PFSK-1 (cell line): Measurements from ENCODE around the gene ZKSCAN1. TPM values are rescaled to one million over a fixed set of nuclear protein-coding genes. Genes with fewer than 3 reads are reported as not detected.

Source experiments
- FOXP2 ChIP-seq: optimal IDR thresholded peaks from 2 replicates; pipeline ENCODE3; 2011; ENCODE audit warnings: borderline replicate concordance, control low read depth, inconsistent platforms; ENCODE audit not compliant: insufficient read depth; ENCODE audit errors: extremely low read length, extremely low read depth
- POLR2AphosphoS5 ChIP-seq: IDR thresholded peaks from 2 replicates; pipeline ENCODE4 v1.6.1; 2012; ENCODE audit warnings: low read depth, mild to moderate bottlenecking, control low read depth, low read length, moderate library complexity
- REST ChIP-seq, 2 experiments: IDR thresholded peaks; 2 replicates each; pipeline versions ENCODE4 v1.6.1 to v1.8.0; 2011 to 2012; ENCODE audit warnings: low read depth in 2 of 2, low read length in 2 of 2, control low read depth in 1 of 2, inconsistent platforms in 1 of 2, mild to moderate bottlenecking in 1 of 2, moderate library complexity in 1 of 2; ENCODE audit not compliant: insufficient read depth in 1 of 2
- SIN3A ChIP-seq: IDR thresholded peaks from 2 replicates; pipeline ENCODE4 v1.6.1; 2012; ENCODE audit warnings: mild to moderate bottlenecking, low read length, moderate library complexity, borderline replicate concordance; ENCODE audit not compliant: insufficient read depth
- TAF1 ChIP-seq: IDR thresholded peaks from 2 replicates; pipeline ENCODE4 v1.6.1; 2012; ENCODE audit warnings: low read length, control low read depth, borderline replicate concordance; ENCODE audit not compliant: insufficient read depth
- polyA plus RNA-seq: library from polyadenylated mRNA; unstranded; fragments of >200 nt; gene quantifications from one replicate; pipeline ENCODE4 v1.2.1, GENCODE V29; 2012; ENCODE audit warnings: low read depth, missing spikeins; ENCODE audit not compliant: insufficient read length

The ZKSCAN1 gene
- polyA plus RNA-seq = 11.5 TPM

GRCh38 chr7:100015232-100016214 is at the start of gene ZKSCAN1:
TSS of gene ZKSCAN1 (plus strand) at chr7:100015596. CDS start at chr7:100023507, 7,911 bp downstream.
- TF ChIP-seq REST (IDR thresholded peaks at IDR 0.05; ENCODE audit: insufficient read depth in 1 of 2, low read depth in 2 of 2, low read length in 2 of 2) (peak; percentile 52 to 71), FOXP2 (peak; percentile 79), POLR2AphosphoS5 (peak; percentile 81), TAF1 (peak; percentile 99), SIN3A (peak; percentile 71; the same call in 1 of the 2 replicates)

GRCh38 chr7:99969298-99969697 is 46.1 kb upstream of the ZKSCAN1 start:
- no peak for TF ChIP-seq SIN3A

- no peak for TF ChIP-seq FOXP2
- TF ChIP-seq TAF1 = no peak
- no peak for TF ChIP-seq REST (IDR thresholded peaks at IDR 0.05; ENCODE audit: insufficient read depth in 1 of 2, low read depth in 2 of 2, low read length in 2 of 2)
- TF ChIP-seq POLR2AphosphoS5 = no peak
Measured at GRCh38 chr7:99971242-99971641, 44.2 kb upstream of the ZKSCAN1 start.

- no peak for TF ChIP-seq SIN3A
- no peak for TF ChIP-seq REST (IDR thresholded peaks at IDR 0.05; ENCODE audit: insufficient read depth in 1 of 2, low read depth in 2 of 2, low read length in 2 of 2)
- TF ChIP-seq POLR2AphosphoS5 = no peak
- TF ChIP-seq FOXP2 = no peak
- TF ChIP-seq TAF1 = no peak
Measured at GRCh38 chr7:99974681-99975080, 40.7 kb upstream of the ZKSCAN1 start.

- TF ChIP-seq SIN3A = no peak
- TF ChIP-seq TAF1 = no peak
- no peak for TF ChIP-seq FOXP2
- no peak for TF ChIP-seq POLR2AphosphoS5
- no peak for TF ChIP-seq REST (IDR thresholded peaks at IDR 0.05; ENCODE audit: insufficient read depth in 1 of 2, low read depth in 2 of 2, low read length in 2 of 2)
Measured at GRCh38 chr7:99975782-99976521, 39.4 kb upstream of the ZKSCAN1 start, which contains the start of gene AZGP1. TSS of gene AZGP1 (minus strand) at chr7:99976031. CDS start at chr7:99976020, 11 bp downstream.
